NT2/D1 (cell line): Measurements from ENCODE around the gene TMOD1.

Source experiments
- SUZ12 ChIP-seq: IDR thresholded peaks from 2 replicates; pipeline ENCODE4 v1.6.1; 2011; ENCODE audit not compliant: insufficient read length, insufficient read depth; ENCODE audit errors: extremely low read depth
- YY1 ChIP-seq: IDR thresholded peaks from 2 replicates; pipeline ENCODE4 v1.6.1; 2011; ENCODE audit not compliant: insufficient read length, insufficient read depth

DNA sequence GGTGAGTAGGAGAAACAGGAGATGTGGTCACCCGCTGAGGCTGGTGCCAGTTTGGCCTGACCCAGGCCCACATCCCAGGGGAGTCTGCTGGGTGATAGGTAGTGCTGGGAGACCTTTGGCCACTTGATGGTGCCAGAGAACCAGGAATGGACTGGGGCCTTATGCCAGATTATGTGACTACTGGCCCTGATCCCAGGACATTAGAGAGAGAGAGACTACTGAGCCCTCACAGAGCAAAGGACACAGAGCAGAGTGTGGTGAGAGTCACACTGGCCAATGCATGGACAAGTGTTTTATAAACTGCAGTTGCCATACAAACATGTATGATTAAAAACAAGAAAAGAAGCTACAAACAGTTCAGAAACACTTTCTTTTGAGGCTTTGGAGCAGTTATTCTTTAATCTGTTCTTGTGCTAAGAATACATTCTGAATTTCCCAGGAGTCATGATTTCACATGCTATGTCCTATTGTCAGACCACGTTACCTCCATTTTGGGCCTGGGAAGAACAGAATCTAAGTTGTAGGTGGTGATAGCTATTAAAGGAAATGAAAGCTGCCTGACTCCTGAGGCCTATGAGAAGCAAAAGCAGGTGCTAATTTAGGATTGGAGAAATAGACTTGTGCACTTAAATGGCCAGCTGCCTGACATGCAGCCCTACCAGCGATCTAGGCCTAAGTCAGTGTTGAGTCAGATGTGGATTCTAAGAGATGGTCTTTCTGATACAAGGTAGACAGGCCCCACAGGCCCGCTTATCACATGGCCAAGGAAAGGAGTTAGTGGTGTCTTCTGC lies 32.6 kb upstream of the TMOD1 start:
- no peak for TF ChIP-seq SUZ12
- no peak for TF ChIP-seq YY1
